Frontal cortex (tissue), 4 donors: ENCODE results near the gene PSMB5. TPM values are rescaled to one million over a fixed set of nuclear protein-coding genes. Genes with fewer than 3 reads are reported as not detected.
A peak's percentile ranks its signal among the peaks of the same experiment; 100 is the strongest.
"Not testable (repeated sequence)": the region's sequence is repeated elsewhere in the genome, so short reads cannot be mapped to it uniquely, and the experiment has no call there.

Experiments used
- DNase-seq, 2 donors: peaks; one replicate each; pipeline ENCODE4 v3.0.0; 2012; ENCODE audit warnings: low spot score in 2 of 2
- FAIRE-seq: peaks from 2 replicates; lab custom pipeline; 2012; peaks lifted over from hg19 to GRCh38; lab: Jason Lieb, UNC
- total RNA-seq: library from RNA; depleted of rRNA; stranded (reverse); fragments of >200 nt; gene quantifications from one replicate; pipeline ENCODE4 v1.2.3, GENCODE V29; 2014
- donor health status: control.
- donor health status: control.
- donor health status: control.

PSMB5 gene
- total RNA-seq, 1 donor from 2014 or later = 194 TPM

- FAIRE-seq = no peak
- no peak for DNase-seq
Measured at GRCh38 chr14:23020143-23021128, 14.3 kb downstream of the PSMB5 start.

DNA sequence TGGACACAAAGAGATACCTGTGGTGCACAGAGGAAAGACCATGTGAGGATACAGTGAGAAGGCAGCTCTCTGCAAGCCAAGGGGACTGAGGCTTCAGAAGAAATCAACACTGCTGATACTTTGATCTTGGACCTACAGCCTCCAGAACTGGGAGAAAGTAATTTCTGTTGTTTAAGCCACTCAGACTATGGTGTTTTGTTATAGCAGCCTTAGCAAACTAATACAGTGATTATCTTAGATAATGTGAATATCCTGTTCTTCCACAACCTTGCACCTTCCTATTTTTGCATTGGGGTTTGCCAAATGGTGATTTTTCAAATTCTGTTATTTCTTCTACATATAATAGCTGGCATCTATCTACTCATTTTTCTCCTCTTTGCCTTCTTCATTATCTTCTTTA lies 16.6 kb downstream of the PSMB5 start:
- FAIRE-seq = no peak
- no peak for DNase-seq

- FAIRE-seq (no peak), DNase-seq (no peak)
Measured at GRCh38 chr14:23017091-23017490, 17.6 kb downstream of the PSMB5 start.

- no peak for FAIRE-seq
Measured at GRCh38 chr14:23015618-23016017, 19.1 kb downstream of the PSMB5 start.

DNA sequence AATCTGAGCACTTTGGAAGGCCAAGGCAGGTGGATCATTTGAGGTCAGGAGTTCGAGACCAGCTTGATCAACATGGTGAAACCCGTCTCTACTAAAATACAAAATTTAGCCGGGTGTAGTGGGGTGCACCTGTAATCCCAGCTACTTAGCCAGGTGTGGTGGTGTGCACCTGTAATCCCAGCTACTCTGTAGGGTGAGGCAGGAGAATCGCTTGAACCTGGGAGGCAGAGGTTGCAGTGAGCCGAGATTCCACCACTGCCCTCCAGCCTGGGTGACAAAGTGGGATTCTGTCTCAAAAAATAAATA lies 21.0 kb downstream of the PSMB5 start:
- not testable (repeated sequence) for DNase-seq, FAIRE-seq

More at GRCh38 chr14:23015618-23016017, 19.1 kb downstream of the PSMB5 start:
- no peak for DNase-seq

GRCh38 chr14:23013054-23013748 lies 21.5 kb downstream of the PSMB5 start:
- DNase-seq (no peak), FAIRE-seq (no peak)

DNA sequence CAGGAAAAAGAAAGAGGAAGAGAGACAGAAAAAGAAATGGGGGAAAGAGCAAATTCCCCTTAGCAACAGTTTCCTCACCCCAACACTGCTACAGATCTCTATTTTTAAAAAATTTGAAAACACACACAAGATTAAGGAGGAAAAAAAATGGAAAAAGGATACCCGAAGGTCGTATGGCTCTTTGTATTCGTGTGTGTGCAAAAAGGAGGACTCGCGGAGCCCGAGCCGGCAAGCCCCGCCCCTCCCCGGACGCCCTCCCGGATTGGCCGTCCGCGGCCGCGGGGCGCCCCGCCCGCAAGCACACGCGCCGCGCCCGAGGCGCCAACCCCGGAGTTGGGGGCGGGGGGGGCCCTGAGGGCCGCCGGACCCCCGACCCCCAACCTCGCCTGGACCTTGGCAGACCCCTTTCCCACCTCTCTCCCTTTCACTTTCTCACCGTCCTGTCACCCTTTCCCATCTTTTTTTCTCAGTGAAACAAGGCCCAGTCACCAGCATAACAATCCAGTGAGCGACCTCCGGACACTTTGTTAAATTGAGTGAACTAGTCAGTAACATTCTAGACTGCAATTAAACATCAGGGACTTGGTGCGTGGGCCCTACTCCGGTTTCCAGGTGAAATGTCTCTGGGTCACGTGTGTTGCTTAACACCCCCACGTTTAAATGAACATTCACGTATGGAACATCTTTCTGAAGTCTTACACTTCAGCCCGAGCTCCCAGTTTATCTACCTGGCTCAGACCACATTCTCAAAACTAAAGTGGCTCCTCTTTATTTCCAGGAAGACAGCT lies 24.6 kb downstream of the PSMB5 start, which contains the start of gene C14orf93:
C14orf93 (minus strand) TSS at position 205 of the 788 bp plus-strand sequence. CDS start 11,120 bp downstream, outside the sequence.
- DNase-seq (peak; percentile 80 to 82), FAIRE-seq (no peak)

DNA sequence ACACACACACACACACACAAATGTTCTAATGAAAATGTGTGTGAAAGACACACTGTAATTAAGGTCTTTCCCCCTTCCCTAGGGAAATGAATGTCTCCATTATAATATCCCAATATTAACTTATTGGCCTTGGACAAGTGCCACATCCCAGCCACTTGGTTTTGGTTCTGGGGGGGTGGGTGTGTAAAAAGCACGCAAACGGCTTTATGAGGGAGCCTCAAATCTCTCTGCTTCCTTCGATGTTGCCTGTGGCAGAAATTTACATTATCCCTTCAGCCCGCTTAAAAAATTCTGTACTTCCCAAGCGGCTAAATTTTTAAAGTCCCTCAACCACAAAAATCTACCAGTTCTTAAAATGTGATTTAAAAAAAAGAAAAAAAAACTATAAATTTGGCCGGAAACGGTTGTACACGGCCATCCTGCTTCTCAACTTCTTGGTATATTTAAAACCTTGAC lies 25.2 kb downstream of the PSMB5 start:
- no peak for DNase-seq
- FAIRE-seq = no peak

DNA sequence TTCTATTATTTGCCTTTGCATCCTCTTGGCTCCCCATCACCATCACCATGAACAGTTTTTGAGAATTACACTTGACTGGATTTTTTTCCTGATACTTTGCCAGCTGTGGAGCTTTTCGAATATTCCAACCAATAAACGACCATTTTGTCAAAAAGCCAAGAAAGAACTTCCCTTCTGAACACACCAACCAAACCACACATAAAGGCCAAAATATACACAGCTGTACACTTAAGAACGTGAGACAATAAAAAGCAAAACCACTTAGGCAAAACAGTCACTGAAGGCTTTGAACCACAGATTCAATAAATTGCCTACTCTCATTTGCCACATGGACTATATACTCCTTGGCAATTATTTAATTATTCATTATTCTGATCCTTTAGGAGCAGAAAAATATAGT lies 25.9 kb downstream of the PSMB5 start:
- no peak for DNase-seq
- no peak for FAIRE-seq

- FAIRE-seq (peak; percentile 64), DNase-seq (peak; percentile 90 to 92)
Measured at GRCh38 chr14:23006544-23007419, 27.9 kb downstream of the PSMB5 start.

GRCh38 chr14:23006188-23006534 lies 28.5 kb downstream of the PSMB5 start:
- FAIRE-seq = no peak
- no peak for DNase-seq

GRCh38 chr14:23005451-23006187 lies 29.1 kb downstream of the PSMB5 start:
- no peak for DNase-seq
- no peak for FAIRE-seq

DNA sequence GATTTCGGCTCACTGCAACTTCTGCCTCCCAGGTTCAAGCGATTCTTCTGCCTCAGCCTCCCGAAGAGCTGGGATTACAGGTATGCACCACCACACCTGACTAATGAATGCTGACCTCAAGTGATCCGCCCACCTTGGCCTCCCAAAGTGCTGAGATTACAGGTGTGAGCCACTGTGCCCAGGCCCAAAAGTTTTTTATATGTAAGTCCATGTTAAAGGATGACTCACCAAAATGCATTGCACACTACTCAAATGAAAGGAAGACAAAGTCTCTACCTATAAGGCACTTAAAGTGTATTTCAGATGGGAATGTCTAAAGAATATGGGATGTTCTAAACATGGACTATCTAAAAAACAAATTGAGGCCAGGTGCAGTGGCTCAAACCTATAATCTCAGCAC lies 30.4 kb downstream of the PSMB5 start:
- FAIRE-seq, DNase-seq: not testable (repeated sequence)

DNA sequence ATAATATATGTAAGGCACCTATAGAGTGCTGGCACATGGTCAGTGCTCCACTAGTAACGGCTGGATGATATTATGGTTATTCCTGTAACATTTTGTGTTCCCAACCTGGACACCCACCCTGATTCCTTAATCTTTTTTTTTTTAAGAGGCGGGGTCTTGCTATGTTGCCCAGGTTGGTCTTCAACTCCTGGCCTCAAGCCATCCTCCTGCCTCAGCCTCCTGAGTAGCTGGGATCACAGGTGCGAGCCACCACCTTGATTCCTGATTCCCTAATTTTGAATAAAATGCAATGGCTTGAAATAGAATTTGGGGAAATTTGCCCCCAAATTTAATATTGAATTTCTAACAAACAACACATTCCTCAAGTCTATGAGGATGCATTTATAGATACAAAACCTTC lies 32.1 kb downstream of the PSMB5 start:
- DNase-seq (no peak), FAIRE-seq (no peak)

GRCh38 chr14:23000860-23001259 lies 33.8 kb downstream of the PSMB5 start:
- no peak for DNase-seq
- no peak for FAIRE-seq

GRCh38 chr14:22998329-22999012 lies 36.2 kb downstream of the PSMB5 start:
- FAIRE-seq (no peak), DNase-seq (no peak)

- FAIRE-seq = no peak
- no peak for DNase-seq
Measured at GRCh38 chr14:22997676-22998323, 36.9 kb downstream of the PSMB5 start.
